SJSA1 (cell line): Measurements from ENCODE around the gene ZNF302. TPM values are rescaled to one million over a fixed set of nuclear protein-coding genes. Genes with fewer than 3 reads are reported as not detected.

Experiments used
- DNase-seq, 2 experiments: peaks; one replicate each; pipeline ENCODE4 v3.0.0-alpha.2; 2015 to 2020; ENCODE audit warnings: low spot score in 2 of 2, low read depth in 1 of 2
- H3K27ac ChIP-seq: fragments of 250-450 bp; sonication (Bioruptor Pico); 2 replicates; pipeline ENCODE4 v1.5.1; 2020; ENCODE audit warnings: mild to moderate bottlenecking, moderate library complexity
- H3K27me3 ChIP-seq: fragments of 250-450 bp; sonication (Bioruptor Pico); replicated peaks from 2 replicates; pipeline ENCODE4 v1.5.1; 2020; ENCODE audit warnings: mild to moderate bottlenecking, moderate library complexity
- H3K36me3 ChIP-seq: fragments of 250-450 bp; sonication (Bioruptor Pico); 2 replicates; pipeline ENCODE4 v1.5.1; 2020; ENCODE audit warnings: mild to moderate bottlenecking
- H3K4me1 ChIP-seq: fragments of 250-450 bp; sonication (Bioruptor Pico); replicated peaks from 2 replicates; pipeline ENCODE4 v1.6.1; 2021; ENCODE audit warnings: mild to moderate bottlenecking
- H3K4me3 ChIP-seq: fragments of 250-450 bp; sonication (Bioruptor Pico); 2 replicates; pipeline ENCODE4 v1.5.1; 2020; ENCODE audit warnings: mild to moderate bottlenecking
- H3K9me3 ChIP-seq: fragments of 250-450 bp; sonication (Bioruptor Pico); replicated peaks from 2 replicates; pipeline ENCODE4 v1.5.1; 2020; ENCODE audit warnings: mild to moderate bottlenecking
- total RNA-seq: library from RNA; depleted of rRNA; stranded (reverse); fragments of >200 nt; shearing (Covaris generic); gene quantifications from 2 replicates; pipeline ENCODE4 v1.2.3, GENCODE V29; 2014; rRNA removed

ZNF302 gene
- 19.5 and 19.7 TPM in 2 replicates for total RNA-seq

DNA sequence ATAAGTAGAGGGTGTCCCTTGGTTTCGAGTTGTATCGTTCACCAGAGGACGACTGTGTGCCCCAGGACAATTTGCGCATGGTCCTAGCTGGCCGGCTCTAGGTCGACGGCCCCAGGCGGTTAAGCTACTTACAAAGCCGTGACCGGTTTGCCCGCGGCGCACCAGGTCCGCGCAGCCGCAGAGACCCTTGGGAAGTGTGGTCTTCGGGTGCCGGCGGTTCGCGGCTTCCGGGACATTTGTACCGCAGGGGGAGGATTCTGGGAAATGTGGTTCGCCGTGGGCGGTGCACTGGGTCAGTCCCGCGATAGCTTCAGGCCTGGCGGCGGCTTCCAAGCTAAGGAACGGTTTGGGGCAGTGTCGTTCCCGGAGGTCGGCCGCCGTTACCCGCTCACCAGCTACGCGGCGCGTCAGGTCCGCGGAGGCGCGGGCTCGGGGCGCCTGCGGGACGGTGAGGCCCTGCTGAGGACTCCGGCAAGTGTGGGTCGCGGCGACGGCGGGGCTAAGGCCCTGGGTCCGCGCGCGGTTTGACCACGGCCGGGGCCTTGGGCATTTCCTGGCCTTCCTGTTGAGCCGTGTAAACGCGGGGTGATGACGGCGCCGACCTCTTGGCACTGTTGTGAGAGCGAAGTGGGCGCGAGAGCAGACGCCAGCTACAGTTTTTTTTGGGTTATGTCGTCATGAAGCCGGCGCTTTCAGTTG, at the start of gene ZNF302:
ZNF302 (plus strand) TSS at position 293 of the 699 bp plus-strand sequence. CDS start 1,127 bp downstream, outside the sequence.
- Histone ChIP-seq H3K27me3 (no peaks in the 10 kb centered on the region), H3K27ac (peak within 1 kb of the TSS; percentile 94), H3K36me3 (peaks cover 40% of the 10 kb centered on the region), H3K4me3 (peak within 1 kb of the TSS; percentile 70), H3K4me1 (peaks cover 15% of the 10 kb centered on the region), H3K9me3 (no peaks in the 10 kb centered on the region)
- peak; percentile 97 for DNase-seq

DNA sequence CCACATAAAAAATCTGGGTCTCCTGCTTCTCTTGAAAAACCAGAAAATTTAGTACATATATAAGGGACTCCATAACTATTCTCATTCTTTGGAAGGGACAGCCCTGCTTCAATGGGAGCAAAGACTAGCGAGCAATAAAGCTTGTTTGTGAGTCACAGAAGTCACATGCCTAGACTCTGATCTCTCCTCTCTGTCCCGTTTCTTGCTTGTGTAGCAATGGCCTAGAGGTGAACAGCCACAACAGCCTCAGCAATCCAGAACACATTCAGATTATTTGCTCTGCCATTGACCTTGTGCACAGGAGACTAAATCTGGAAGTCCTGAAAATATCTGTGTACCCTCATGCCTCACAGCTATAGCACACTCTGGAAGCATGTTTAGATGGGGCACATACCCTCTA, 43.7 kb upstream of the ZNF302 start:
- Histone ChIP-seq H3K9me3 (no peaks in the 10 kb centered on the region; the same call in none of the 2 replicates), H3K27me3 (no peaks in the 10 kb centered on the region), H3K4me1 (no peaks in the 10 kb centered on the region), H3K4me3 (no peak overlapping the region), H3K27ac (no peak overlapping the region), H3K36me3 (no peaks in the 10 kb centered on the region)
- no peak for DNase-seq

DNA sequence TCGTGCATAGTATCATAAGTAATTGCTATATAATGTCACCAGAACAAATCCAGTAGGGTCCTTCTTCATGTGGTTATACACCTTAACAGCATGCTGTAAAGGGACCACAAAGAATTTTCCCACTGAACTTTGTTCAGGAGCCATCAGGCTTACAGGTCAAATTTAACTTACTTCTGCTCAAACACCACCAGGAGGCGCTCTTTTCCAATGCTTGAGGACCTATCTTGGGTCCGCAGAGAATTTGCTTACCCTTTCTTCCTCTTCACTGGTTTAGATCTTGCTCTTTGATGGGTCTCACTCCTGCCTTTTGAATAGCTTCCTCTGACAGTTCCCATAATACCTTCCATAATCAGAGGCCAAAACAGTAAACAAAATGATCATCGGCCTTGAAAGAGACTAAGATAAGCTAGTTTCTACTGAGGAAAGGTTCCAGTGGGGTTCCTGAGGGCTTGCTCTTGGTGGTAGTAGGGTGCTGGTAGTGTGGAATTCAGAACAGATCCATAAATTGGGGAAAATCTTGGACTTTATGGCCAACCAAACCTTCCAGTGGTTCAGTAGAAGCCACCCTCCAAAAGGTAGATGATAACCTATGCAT, 37.9 kb upstream of the ZNF302 start:
- DNase-seq, result peak in 1 of 2 experiments; percentile 31
- Histone ChIP-seq H3K36me3 (no peaks in the 10 kb centered on the region), H3K9me3 (no peaks in the 10 kb centered on the region; the same call in 1 of the 2 replicates), H3K27me3 (no peaks in the 10 kb centered on the region), H3K4me3 (no peak overlapping the region), H3K4me1 (no peaks in the 10 kb centered on the region), H3K27ac (no peak overlapping the region)

DNA sequence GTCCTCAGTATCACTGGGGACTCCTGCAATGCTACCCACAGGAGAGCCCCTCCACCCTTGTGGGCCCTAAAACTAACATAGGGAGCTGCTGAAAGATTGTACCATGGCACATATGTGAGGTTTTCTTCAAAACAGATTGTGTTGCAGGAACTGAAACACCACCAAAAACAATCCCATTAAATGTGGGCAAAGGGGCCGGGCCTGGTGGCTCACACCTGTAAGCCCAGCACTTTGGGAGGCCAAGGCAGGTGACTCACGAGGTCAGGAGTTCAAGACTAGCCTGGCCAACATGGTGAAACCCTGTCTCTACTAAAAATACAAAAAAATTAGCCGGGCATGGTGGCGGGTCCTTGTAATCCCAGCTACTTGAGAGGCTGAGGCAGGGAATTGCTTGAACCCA, 35.2 kb upstream of the ZNF302 start:
- Histone ChIP-seq H3K4me3 (no peak overlapping the region), H3K36me3 (no peaks in the 10 kb centered on the region), H3K4me1 (no peaks in the 10 kb centered on the region), H3K27ac (no peak overlapping the region), H3K9me3 (no peaks in the 10 kb centered on the region), H3K27me3 (no peaks in the 10 kb centered on the region)
- no peak for DNase-seq

DNA sequence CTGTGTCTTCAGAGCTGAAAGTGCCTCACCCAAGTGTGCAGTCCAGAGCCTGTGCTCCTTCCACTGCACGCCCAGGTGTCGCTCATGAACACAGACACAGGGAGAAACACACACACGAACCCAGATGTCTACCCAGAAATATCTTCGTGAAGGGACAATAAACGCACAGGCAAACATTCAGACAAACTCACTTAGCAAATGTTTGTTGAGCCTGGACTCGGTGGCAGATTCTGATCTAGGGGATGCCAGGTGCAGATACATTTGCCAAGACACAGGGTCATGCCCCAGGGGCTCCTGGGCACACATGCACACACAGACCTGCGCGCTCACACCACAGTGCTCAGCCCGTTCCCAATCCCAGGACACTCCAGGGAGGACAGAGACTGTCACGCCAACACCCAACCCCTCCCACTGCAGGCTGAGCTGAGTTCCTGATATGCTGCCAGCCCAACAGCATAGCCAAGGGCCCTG, 32.5 kb upstream of the ZNF302 start:
- Histone ChIP-seq H3K27ac (no peak overlapping the region), H3K4me1 (no peaks in the 10 kb centered on the region), H3K4me3 (no peak overlapping the region), H3K27me3 (no peaks in the 10 kb centered on the region), H3K36me3 (no peaks in the 10 kb centered on the region), H3K9me3 (no peaks in the 10 kb centered on the region)
- DNase-seq, result no peak

DNA sequence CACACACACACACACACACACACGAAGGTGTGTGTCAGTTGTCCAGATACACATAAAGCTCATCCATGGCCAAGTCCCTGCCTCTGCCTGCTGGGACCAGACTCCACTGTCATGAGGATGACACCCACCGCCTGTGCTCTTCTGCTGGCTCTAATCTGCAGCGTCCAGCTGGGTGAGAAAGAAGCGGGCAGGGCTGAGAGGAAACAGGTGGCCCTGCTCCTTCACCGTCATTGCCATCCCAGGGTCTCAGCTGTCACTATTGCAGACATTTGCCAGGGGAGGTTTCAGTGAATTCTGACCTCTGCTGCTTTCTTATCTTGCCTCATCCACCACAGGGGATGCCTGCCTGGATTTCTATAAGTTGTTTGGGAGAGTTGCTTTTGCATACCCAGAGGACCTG, 31.9 kb upstream of the ZNF302 start:
- DNase-seq, result no peak
- no peak overlapping the region for H3K4me3 ChIP-seq
- no peaks in the 10 kb centered on the region for H3K36me3 ChIP-seq
- no peaks in the 10 kb centered on the region for H3K27me3 ChIP-seq
- H3K9me3 ChIP-seq, result no peaks in the 10 kb centered on the region
- no peak overlapping the region for H3K27ac ChIP-seq
- H3K4me1 ChIP-seq, result no peaks in the 10 kb centered on the region

DNA sequence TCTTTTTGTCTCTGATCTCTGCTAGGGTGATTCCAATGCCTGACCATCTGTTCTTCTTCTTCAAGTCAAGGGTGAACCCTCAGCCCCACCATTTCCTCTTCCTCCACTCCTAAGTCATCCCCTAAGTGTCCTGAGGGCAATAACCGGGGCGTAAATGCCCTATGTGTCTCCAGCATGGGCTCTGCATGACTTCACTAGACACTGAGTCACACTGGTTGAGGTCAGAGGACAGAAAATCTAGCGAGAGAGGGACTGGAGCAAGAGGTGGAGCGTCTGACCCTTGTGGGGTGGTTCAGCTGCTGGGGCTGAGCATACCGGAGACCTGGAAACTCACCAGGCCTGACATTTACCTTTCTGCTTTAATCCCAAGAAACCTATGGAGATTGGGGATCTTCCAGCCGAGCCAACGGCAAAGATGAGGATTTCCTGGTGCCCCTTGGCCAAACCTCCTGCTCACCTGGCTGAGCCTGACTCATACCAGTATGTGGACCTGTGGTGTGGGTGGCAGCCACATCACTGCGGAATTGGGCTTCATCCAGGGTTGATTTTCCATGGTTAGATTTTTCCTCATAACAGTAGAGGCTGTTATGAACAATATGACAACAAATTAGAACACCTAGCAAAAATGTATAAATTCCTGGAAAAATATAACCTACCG, 27.5 kb upstream of the ZNF302 start:
- no peak for DNase-seq
- Histone ChIP-seq H3K36me3 (no peaks in the 10 kb centered on the region), H3K4me3 (no peak overlapping the region)

DNA sequence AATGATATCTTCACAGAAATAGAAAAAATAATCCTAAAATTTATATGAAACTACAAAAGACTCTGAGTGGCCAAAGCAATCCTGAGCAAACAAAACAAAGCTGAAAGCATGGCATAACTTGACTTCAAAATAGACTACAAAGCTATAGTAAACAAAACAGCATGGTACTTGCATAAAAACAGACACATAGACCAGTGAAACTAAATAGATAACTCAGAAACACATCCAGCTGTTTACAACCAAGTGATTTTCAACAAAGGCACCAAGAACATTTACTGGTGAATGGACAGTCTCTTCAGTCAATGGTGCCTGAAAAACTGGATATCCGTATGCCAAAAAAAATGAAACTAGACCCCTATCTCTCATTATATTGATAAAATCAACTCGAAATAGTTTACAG, 25.7 kb upstream of the ZNF302 start:
- H3K36me3 ChIP-seq, result no peaks in the 10 kb centered on the region
- no peak overlapping the region for H3K27ac ChIP-seq
- no peaks in the 10 kb centered on the region for H3K4me1 ChIP-seq
- peaks cover 4% of the 10 kb centered on the region for H3K9me3 ChIP-seq
- no peak overlapping the region for H3K4me3 ChIP-seq
- DNase-seq, result no peak
- H3K27me3 ChIP-seq, result peaks cover 2% of the 10 kb centered on the region; the same call in 1 of the 2 replicates

More for the DNA sequence above, 27.5 kb upstream of the ZNF302 start:
- Histone ChIP-seq H3K27me3 (peaks cover 2% of the 10 kb centered on the region; the same call in 1 of the 2 replicates), H3K4me1 (no peaks in the 10 kb centered on the region), H3K9me3 (peaks cover 4% of the 10 kb centered on the region), H3K27ac (no peak overlapping the region)

DNA sequence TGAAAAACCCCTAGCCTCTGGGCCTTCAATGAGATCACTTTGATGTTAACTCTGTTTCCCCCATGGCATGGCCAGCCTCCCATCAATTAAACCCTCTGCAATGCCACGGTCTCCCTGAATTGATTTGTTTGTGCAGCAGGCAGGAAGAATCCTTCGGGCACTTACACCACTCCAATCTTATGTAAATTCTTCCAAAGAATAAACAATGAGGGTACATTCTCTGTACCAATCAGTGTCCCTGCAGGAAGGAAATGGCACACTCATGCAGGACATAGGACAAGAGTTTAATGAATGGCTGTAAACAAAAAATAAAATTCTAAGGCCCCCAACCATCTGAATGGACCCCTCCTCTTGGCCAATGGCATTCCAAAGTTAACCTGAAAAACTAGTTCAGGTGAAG, 22.7 kb upstream of the ZNF302 start:
- Histone ChIP-seq H3K27me3 (peaks cover 2% of the 10 kb centered on the region; the same call in 1 of the 2 replicates), H3K9me3 (peaks cover 4% of the 10 kb centered on the region), H3K36me3 (no peaks in the 10 kb centered on the region), H3K4me1 (no peaks in the 10 kb centered on the region), H3K4me3 (no peak overlapping the region), H3K27ac (no peak overlapping the region)
- no peak for DNase-seq

DNA sequence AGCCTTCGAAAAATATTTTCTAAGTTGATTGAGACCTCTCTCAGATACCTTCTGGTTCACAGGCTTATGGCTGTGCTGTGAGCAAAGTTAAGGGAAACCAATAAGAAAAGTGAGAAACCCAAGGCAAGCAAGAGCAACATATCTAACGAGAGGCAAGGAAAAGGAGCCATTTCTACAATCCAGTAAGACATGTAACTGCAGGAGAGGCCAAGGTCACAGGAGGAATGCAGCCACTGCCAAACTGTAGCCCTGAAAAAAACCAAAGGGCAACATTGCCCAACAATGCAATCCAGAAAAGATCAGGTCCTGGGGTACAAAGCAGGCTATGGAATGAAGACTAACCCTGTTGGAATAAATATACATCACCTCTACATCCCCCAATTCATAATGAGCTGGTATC, 21.8 kb upstream of the ZNF302 start:
- Histone ChIP-seq H3K36me3 (no peaks in the 10 kb centered on the region), H3K4me1 (no peaks in the 10 kb centered on the region), H3K9me3 (peaks cover 4% of the 10 kb centered on the region), H3K4me3 (no peak overlapping the region), H3K27me3 (peaks cover 2% of the 10 kb centered on the region; the same call in 1 of the 2 replicates), H3K27ac (no peak overlapping the region)
- no peak for DNase-seq

DNA sequence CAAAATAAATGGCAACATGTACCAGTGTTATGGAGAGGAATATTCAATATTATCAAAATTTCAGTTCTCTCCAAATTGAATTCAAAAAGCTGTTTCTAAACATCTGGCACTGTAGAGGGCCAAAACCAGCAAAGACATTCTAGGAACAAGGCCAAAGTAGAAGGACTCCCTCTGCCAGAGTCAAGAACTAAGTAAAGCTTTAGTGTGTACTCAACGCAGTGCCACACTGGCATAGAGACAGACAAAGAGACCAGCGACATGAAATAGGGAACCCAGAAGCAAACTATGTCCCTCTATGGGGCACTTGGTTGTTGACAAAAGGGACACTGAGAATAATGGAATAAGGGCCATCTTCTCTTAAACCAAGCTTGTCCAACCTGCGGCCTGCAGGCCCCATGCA, 16.1 kb upstream of the ZNF302 start:
- Histone ChIP-seq H3K27me3 (no peaks in the 10 kb centered on the region), H3K9me3 (no peaks in the 10 kb centered on the region), H3K4me1 (no peaks in the 10 kb centered on the region), H3K4me3 (no peak overlapping the region), H3K36me3 (no peaks in the 10 kb centered on the region), H3K27ac (no peak overlapping the region)
- DNase-seq, result no peak

DNA sequence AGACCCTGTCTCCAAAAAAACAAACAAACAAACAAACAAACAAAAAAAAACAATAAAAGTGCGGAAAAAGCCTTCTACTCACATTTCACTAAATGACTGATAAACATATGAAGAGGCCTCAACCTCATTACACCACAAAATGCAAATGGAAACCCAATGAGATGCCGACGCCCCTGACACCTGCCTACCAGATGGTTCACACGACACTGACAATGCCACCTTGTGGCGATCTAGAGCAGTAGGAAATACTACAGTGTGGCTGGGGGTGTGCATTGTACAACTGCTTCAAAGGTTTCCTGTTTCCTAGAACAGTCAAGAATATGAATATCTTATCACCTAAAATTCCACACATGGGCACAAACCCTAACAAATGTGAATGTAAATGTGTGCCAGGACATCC, 14.6 kb upstream of the ZNF302 start:
- H3K4me1 ChIP-seq, result peaks cover 12% of the 10 kb centered on the region
- H3K36me3 ChIP-seq, result no peaks in the 10 kb centered on the region
- no peak overlapping the region for H3K27ac ChIP-seq
- DNase-seq, result no peak
- no peak overlapping the region for H3K4me3 ChIP-seq
- H3K9me3 ChIP-seq, result no peaks in the 10 kb centered on the region
- H3K27me3 ChIP-seq, result no peaks in the 10 kb centered on the region

DNA sequence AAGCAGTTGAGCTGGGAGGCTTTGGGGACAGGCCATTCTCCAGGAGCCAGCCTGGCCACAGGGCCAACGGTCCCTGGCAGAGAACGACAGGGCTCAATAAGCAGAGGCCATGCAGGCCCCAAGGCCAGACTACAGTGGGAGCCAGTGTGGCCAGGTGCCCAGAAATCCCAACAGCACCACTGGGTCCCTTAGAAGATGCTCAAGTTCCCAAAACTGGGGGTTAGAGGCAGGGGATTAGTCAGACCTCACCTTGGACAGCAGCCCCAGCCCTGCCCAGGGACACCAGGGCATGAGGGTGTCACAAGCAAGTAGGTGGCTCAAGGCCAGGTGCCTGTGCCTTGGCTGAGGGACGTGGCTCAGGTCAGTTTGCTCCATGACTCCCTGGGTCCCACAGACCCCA, 13.3 kb upstream of the ZNF302 start:
- H3K27ac ChIP-seq, result no peak overlapping the region

DNA sequence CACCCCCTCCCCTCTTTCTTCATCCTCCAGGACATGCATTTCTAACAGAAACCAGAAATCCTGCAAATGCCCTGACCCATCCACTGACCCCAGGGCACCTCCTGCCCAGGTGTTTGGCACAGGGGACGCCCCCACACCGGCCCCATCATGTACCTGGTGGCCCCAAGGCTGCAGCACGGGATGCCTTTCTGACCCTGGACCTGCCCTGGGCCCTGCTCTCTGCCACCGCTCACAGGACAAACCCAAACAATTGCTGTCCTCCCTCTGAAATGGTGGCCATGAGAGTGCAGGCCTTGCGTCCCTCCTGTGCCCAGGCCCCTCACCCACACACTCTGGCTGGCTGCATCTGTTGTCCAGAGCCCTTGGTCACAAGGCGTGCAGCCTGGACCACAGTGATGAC, 12.6 kb upstream of the ZNF302 start:
- H3K4me3 ChIP-seq, result no peak overlapping the region
- no peaks in the 10 kb centered on the region for H3K36me3 ChIP-seq
- no peak overlapping the region for H3K27ac ChIP-seq
- no peaks in the 10 kb centered on the region for H3K27me3 ChIP-seq
- H3K4me1 ChIP-seq, result peaks cover 13% of the 10 kb centered on the region
- DNase-seq, result peak in 1 of 2 experiments; percentile 23
- H3K9me3 ChIP-seq, result no peaks in the 10 kb centered on the region

More for the DNA sequence above, 13.3 kb upstream of the ZNF302 start:
- H3K4me3 ChIP-seq, result no peak overlapping the region
- H3K27me3 ChIP-seq, result no peaks in the 10 kb centered on the region
- peaks cover 13% of the 10 kb centered on the region for H3K4me1 ChIP-seq
- peak in 1 of 2 experiments; percentile 34 for DNase-seq
- H3K36me3 ChIP-seq, result no peaks in the 10 kb centered on the region
- no peaks in the 10 kb centered on the region for H3K9me3 ChIP-seq
